HT-29 (cell line): ENCODE data around the gene OSTM1. TPM values are rescaled to one million over a fixed set of nuclear protein-coding genes. Genes with fewer than 3 reads are reported as not detected.
A peak's percentile ranks its signal among the peaks of the same experiment; 100 is the strongest.

Source experiments
- DNase-seq: peaks from one replicate; pipeline ENCODE4 v3.0.0-alpha.2; 2015; ENCODE audit warnings: low spot score
- total RNA-seq: library from RNA; depleted of rRNA; stranded (reverse); fragments of >200 nt; shearing (Covaris generic); gene quantifications from 2 replicates; pipeline ENCODE4 v1.2.3, GENCODE V29; 2014; rRNA removed

The OSTM1 gene, protein sequence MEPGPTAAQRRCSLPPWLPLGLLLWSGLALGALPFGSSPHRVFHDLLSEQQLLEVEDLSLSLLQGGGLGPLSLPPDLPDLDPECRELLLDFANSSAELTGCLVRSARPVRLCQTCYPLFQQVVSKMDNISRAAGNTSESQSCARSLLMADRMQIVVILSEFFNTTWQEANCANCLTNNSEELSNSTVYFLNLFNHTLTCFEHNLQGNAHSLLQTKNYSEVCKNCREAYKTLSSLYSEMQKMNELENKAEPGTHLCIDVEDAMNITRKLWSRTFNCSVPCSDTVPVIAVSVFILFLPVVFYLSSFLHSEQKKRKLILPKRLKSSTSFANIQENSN
- total RNA-seq: 18.2 and 21.2 TPM in 2 replicates

DNA sequence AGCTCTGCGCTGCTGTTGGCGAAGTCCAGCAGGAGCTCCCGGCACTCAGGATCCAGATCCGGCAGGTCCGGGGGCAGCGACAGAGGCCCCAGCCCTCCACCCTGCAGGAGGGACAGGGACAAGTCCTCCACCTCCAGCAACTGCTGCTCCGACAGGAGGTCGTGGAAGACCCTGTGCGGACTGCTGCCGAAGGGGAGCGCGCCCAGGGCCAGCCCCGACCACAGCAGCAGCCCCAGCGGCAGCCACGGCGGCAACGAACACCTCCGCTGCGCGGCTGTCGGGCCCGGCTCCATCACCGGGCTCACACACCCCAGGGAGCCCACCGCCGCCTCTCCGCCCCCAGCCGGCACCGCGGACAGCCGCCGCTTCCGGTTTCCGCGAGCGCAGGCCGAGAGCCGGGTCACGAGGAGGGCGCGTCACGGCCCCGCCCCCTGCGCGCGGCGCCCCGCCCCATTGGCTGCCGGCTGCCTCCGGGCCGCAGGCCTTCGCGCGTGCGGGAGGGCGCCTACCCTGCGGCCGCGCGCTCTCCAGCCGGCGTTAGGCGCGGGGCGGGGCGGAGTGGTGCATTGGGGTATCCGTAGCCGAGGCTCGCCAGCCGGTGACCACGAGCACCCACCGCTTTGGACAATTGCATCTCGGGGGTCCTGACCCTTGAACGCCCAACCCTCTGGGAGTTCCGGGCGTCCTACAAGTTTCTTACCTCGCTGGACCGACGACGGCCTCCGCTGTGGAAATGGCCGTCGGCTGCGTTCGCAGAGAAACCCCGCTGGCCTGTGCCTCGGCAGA lies at the start of gene OSTM1:
TSS of gene OSTM1 (minus strand) at position 383 of the 786 bp plus-strand sequence. CDS start at position 293, 90 bp downstream.
- DNase-seq: peak; percentile 83

DNA sequence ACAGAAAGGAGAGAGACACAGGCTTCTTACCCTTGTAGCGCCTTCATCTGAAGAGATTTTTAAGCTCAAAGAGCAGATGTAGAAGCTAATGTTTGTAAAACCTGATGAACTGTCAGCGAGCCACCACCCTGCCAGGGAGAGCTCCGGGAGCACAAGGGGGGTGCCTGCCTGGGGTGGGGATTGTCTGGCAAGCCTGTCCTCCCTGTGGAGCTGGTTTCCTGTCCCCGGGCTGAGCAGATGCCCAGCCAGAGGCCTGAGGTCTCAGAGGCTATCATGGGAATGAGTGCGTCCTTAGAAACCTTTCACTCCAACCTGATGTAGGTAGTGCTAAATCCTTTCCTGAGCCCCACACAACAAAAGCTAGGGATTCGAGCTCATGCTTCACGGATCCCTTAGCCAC lies 49.4 kb upstream of the OSTM1 start:
- no peak for DNase-seq

DNA sequence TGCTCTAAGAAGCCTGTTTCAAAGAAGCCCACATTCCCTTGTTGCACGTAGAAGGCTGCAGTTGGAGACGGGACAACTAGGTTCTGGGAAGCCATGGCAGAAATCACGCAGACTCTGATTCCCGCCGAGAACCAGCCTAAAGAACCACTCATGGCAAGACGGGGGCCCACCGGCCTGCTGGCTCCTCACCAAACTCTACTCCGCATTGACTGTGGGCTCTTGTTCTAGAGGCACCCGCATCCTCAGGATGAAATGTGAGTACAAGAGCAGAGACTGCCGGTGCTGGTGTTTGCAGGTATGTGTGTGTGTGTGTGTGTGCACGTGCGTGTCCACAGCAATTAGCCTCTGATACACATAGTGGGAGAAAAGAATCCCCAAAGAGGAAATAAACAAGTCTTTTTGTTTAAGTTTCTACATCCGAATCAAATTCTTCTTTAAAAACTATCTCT lies 49.0 kb upstream of the OSTM1 start:
- DNase-seq: no peak

GRCh38 chr6:108121612-108122011 lies 47.1 kb upstream of the OSTM1 start:
- no peak for DNase-seq

DNA sequence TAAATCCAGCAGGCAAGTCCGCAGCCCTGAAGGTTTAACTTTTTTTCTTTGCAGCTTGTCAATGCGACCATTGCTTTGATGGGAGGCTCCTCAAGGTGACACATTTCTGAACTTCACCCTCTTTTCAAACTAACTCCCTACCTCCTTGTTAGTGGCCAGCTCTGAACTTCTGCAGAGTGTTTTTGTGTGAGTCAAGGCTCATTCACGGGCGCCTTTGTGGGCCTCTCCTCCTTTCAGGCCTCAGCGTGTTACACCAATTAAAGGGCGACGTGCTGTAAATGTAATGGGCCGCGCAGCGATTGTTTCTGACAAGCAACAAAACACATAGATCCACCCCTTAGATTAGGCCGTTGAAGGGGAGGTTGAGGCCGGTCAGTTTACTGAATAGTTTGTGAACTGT lies 45.8 kb upstream of the OSTM1 start:
- DNase-seq: no peak

DNA sequence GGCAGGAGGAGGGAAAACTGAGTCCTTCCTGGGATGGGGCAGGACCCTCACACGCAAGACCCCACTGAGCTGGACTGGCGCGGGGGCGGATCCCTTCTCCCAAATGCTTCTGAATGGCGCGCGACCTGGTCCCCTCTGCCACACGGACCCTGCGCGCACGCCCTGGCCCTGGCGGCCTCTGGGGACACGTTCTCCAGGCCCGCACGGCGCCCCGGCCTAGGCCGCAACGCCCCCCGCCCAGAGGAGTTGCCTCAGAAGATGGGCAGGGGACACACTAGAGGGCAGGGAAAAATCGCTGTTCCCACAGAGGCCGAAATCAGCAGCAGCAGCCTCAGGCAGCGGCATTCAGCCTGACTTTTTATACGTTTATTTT lies 45.2 kb upstream of the OSTM1 start:
- no peak for DNase-seq

DNA sequence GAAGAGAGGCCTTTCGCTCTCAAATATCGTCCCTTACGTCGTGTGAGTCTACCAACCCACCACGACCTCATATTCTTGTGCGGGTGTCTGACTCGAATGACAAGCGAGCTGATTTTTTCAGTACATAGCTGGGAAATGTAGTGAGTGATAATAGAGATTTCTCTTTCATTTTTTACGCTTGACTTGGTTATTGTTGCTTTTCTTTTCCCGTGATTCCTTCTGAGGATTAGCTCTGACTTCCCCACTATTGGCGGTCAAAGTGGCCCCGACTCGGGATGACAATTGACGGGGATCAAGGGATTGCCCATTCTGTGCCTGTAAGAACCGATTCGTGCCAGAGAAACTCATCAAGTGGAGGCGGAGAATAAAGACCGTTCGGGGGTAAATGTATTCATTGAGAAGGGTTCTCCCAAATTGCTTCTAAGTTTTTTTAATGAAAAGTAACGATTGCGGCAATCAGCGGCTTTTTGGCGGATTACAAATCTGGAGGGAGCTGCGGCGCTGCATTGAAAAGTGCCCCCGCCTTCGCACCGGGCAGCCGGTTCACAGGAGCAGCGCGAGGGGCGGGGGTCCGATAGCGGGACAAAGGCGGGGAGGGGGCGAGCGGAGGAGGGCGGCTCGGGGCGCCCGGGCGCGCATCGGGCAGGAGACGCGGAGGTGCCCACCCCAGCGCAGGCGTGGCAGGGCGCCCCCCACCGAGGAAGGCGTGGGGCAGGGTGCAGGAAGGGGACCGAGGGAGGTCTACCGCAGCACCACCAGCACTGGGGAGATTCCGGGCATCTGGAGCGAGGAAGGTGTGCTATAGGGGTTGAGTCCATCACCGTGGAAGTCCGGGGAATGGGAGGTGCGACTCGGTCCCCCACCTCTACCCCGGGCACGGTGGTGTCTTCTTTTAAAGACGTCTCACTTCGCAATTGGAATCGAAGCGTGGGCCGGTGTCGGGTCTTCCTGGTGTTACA lies 44.5 kb upstream of the OSTM1 start:
- DNase-seq: no peak

- no peak for DNase-seq
Observed at GRCh38 chr6:108118359-108118724, 43.8 kb upstream of the OSTM1 start.

- DNase-seq: peak; percentile 26
Observed at GRCh38 chr6:108117427-108118358, 43.2 kb upstream of the OSTM1 start.

- no peak for DNase-seq
Observed at GRCh38 chr6:108116546-108117426, 42.2 kb upstream of the OSTM1 start.

- DNase-seq: peak; percentile 80
Observed at GRCh38 chr6:108115598-108116058, 41.1 kb upstream of the OSTM1 start.

DNA sequence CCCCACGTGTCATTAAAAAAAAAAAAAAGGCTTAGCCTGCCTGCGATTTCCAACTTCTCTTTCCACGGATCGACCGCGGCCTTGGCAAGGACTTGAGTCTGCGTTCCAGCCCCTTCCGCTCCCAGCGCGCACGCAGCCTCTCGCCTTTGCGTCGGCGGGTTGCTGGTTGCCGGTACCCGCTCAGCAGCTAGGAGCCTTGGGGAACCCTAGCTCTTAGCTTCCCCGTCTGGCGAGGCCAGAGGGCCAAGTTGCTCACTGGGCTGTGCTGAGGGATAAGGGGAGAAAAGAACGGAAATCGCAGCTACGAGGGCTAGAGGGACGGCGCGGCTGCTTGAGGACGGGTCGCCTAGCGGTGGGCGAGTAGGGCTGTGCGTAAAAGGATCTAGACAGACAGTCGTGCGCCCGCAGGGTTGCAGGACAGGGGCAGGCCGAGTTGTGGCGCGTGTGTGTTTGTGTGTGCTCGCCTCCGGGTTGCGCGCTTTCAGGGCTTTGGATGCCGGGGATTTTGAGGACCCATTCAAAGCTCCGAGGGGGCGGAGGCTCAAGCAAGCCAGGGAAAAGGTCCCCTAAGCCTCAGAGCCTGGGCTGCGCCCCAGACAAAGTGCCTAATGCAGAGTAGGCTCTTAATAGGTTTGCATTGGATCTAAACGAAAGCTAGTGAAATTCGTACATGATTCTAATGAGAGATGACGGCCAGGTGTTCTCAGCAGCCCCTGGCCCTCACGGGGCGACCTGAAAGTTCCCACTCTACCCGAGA lies 40.5 kb upstream of the OSTM1 start:
- peak; percentile 32 for DNase-seq

DNA sequence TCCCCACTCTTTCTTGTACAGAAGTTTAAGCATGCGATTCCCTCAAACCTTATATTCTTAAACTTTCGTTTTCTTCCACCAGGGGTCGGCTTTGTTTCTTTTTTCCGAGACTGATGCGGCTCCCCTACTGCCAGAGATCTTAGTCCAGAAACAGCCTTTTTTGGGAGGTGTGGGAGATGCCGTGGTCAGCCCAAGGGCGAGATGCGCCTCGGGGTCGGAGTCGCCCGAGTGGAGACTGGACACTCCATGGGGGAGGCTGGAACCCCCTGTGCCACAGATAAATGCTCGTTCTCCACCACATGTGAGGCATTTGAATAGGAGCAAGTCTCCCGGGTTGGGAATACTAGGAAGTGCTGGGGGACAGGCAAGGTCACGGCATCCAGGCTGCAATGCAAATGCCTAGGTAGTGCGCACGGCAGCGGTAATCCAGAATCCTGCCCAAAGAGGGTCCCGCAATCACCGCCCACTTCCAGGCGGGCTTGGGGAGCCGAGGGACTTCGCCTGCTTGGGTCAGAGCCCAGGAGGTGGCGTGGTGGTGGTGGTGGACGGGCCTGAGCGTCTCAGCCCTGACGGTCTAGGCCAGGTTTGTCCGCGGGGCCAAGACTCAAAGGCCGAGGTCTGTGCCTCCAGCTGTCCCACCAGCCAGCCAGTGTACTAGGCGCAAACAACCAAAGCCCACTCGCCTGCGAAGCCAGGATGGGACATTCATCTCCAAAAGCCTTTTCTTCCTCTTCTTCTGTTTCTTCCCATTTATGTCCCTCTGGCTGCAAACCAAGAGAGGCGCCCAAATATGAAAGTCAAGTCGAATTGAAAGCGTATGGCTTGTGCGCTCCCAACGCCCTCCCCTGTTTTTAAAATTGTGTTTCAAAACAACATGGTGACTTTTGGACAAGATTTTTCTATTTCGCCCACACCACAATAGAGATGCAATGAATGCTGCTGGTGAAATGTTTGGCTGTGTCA lies 39.3 kb upstream of the OSTM1 start:
- peak; percentile 66 for DNase-seq

DNA sequence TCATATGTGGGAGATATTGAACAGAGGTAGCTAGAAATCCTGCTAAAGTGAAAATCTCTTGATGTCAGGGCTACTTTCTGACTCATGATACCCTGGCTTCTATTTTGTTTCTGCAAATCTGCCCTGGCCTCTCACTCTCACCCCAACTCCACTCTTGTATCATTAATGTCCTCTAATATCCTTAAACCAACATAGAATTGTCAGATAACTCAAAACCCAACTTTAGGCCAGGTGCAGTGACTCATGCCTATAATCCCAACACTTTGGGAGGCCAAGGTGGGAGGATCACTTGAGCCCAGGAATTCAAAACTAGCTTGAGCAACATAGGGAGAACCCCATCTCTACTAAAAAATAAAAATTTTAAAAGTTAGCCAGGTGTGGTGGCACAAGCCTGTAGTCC lies 33.8 kb upstream of the OSTM1 start:
- DNase-seq: no peak

DNA sequence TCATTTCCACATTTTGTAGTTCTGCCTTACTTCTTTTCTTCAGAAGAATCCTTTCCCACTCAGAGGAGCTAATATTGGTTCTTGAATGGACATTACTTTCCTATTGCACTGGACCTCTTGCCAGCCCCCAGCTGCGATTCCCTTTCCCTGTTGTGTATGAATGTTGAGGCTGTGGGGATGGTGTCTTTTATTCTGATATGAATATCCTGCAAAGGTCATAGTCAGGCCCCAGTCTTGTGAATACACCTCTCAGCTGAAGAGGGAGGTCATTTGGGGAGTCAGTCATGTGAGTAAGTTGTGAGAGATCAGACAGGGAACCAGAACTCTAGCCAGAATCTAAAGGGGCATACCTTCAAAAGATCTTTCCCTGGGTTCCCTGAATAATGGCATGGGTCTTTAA lies 32.6 kb upstream of the OSTM1 start:
- DNase-seq: no peak

GRCh38 chr6:108106694-108107093 lies 32.2 kb upstream of the OSTM1 start:
- no peak for DNase-seq

DNA sequence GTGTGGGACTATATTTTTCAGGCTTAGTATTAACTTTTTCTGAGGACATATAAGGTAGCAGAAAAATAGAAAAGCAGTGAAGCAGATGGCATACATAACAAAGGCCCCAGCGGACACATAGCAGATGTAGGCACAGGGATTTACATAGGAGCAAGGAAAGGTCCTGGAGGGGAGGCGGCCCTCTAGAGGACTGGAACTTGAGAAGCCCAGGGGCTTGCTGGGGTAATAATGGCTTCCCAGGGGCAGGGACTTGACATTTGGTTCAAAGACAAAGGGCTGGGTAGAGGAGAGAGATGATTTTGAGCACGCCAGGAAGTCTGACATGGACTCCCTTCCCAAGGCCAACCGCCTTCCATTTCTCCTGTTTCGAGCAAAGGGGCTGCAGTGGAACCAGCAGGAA lies 31.7 kb upstream of the OSTM1 start:
- DNase-seq: no peak

GRCh38 chr6:108105571-108105970 lies 31.0 kb upstream of the OSTM1 start:
- DNase-seq: no peak
